ENCODE results near the gene MBP. TPM values are rescaled to one million over a fixed set of nuclear protein-coding genes. Genes with fewer than 3 reads are reported as not detected.

Gene MBP
- total and polyA plus RNA-seq, 10 of the 15 experiments (the other 5 are each of a cell fraction or from before 2014, with no cell fraction given), result 12.2 to 67.8 (median 42.1) TPM

GRCh38 chr18:77079954-77080682 lies 52.5 kb downstream of the MBP start (continued):
- TF ChIP-seq PRDM15 (CRISPR knock-in tag; IDR thresholded peaks at IDR 0.05) (no peak), WRNIP1 (IDR thresholded peaks at IDR 0.05; ENCODE audit: borderline replicate concordance, low read depth, low read length) (no peak), ZSCAN29 (IDR thresholded peaks at IDR 0.05) (no peak), ETV6 (conservative IDR thresholded peaks at IDR 0.05 in 1 of 2, IDR thresholded peaks at IDR 0.05 in 1 of 2; ENCODE audit: borderline replicate concordance in 1 of 2, low read depth in 1 of 2) (0 out of 4 replicates have a peak, but pooled peaks of 1 of the 2 experiments have one; percentile 10), NBN (IDR thresholded peaks at IDR 0.05) (0 out of 2 replicates have a peak, but pooled peaks have one; percentile 27), NR2F1 (conservative IDR thresholded peaks at IDR 0.05) (0 out of 2 replicates have a peak, but pooled peaks have one; percentile 27), ZNF687 (IDR thresholded peaks at IDR 0.05) (peak; percentile 24; the same call in 1 of the 2 replicates), TCF12 (IDR thresholded peaks at IDR 0.05; ENCODE audit: low read depth, low read length) (0 out of 2 replicates have a peak, but pooled peaks have one; percentile 34), POLR2AphosphoS5 (IDR thresholded peaks at IDR 0.05; ENCODE audit: low read length) (no peak), PAX8 (IDR thresholded peaks at IDR 0.05) (no peak), PKNOX1 (IDR thresholded peaks at IDR 0.05) (peak; percentile 62; the same call in 1 of the 2 replicates), IKZF1 (conservative IDR thresholded peaks at IDR 0.05) (peak; percentile 45; the same call in 1 of the 2 replicates), GATAD2B (conservative IDR thresholded peaks at IDR 0.05; ENCODE audit: low read depth) (0 out of 2 replicates have a peak, but pooled peaks have one; percentile 26), BMI1 (IDR thresholded peaks at IDR 0.05; ENCODE audit: borderline replicate concordance) (no peak), TAF1 (IDR thresholded peaks at IDR 0.05; ENCODE audit: borderline replicate concordance, low read depth, low read length) (no peak)

Data from GM12878 (cell line).